LNCAP (cell line): Measurements from ENCODE around the gene CCDC112.

ENCODE experiments used
- TF ChIP-seq, protein P1 (sequence below): fragments of 450-650 bp; IDR thresholded peaks from 2 replicates; pipeline ENCODE4 v1.5.1; 2017; ENCODE audit warnings: mild to moderate bottlenecking

The CCDC112 gene

DNA sequence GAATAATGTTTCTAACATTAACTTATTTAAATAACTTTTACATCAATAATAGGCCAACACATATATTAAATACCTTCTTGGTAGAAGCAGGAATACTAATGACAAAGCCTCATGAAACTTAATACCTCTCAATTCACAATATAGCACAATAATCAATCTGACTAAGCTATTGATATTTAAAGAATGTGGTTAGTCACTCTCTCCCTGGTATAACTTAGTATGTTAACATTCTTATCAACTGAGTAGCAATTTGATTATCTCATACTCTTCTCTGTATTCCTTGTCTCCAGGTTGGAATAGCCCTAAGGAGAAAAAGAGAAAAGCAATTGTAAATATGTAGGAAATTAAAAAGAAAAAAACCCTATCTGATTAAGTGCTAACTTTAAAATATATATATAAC, 28.8 kb downstream of the CCDC112 start:
- TF ChIP-seq, protein P1, sequence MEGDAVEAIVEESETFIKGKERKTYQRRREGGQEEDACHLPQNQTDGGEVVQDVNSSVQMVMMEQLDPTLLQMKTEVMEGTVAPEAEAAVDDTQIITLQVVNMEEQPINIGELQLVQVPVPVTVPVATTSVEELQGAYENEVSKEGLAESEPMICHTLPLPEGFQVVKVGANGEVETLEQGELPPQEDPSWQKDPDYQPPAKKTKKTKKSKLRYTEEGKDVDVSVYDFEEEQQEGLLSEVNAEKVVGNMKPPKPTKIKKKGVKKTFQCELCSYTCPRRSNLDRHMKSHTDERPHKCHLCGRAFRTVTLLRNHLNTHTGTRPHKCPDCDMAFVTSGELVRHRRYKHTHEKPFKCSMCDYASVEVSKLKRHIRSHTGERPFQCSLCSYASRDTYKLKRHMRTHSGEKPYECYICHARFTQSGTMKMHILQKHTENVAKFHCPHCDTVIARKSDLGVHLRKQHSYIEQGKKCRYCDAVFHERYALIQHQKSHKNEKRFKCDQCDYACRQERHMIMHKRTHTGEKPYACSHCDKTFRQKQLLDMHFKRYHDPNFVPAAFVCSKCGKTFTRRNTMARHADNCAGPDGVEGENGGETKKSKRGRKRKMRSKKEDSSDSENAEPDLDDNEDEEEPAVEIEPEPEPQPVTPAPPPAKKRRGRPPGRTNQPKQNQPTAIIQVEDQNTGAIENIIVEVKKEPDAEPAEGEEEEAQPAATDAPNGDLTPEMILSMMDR = no peak

DNA sequence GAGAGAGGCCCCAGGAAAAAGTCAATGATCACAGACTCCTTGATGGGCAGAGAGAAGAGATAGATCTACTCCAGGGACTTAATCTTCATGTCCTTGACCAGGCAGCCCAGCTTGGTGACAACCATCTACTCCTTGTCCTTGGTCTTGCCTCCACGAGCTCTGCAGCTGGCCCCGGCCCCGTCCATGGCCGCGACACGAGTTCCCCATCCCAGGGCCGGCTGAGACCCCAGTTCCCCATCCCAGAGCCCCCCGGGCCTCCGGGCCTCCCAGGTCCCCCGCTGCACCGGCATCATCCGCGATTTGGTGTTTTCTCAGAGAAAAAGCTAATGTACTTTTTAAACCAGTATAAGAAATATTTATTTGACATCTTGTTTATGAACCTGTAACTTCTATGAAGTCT, 31.2 kb downstream of the CCDC112 start:
- TF ChIP-seq, protein P1 = no peak

DNA sequence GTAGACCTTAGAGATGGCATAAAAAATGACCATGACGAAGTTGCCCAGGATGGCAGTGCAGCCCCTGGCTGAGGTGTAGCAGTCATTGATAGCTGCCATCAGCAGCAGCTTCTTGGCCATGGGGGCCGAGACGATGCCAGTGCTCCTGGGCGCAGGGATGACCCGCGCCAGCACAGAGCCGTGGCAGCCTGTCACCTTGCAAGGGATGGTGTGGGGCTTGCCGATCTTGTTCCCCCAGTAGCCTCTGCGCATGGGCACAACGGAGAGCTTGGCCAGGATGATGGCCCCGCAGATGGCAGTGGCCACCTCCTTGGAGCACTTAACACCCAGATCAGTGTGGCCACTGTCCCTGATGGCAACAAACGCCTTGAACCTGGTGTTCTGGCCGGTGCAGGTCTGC, 31.7 kb downstream of the CCDC112 start:
- TF ChIP-seq, protein P1 = no peak

DNA sequence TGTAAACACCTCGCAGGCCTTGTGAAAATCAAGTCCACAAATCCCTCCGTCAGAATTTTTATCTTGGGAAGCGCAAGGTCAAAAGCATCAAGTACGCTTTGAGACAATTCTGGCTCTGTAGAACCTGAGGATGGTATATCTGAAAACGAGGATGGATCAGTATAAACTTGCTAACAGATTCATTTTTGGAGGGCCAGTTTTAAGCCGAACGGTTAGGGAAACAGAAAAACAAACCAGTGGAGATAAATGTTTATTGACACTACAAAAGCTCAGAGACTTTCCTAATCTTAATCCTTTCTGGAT, 33.4 kb downstream of the CCDC112 start:
- TF ChIP-seq, protein P1 = no peak

DNA sequence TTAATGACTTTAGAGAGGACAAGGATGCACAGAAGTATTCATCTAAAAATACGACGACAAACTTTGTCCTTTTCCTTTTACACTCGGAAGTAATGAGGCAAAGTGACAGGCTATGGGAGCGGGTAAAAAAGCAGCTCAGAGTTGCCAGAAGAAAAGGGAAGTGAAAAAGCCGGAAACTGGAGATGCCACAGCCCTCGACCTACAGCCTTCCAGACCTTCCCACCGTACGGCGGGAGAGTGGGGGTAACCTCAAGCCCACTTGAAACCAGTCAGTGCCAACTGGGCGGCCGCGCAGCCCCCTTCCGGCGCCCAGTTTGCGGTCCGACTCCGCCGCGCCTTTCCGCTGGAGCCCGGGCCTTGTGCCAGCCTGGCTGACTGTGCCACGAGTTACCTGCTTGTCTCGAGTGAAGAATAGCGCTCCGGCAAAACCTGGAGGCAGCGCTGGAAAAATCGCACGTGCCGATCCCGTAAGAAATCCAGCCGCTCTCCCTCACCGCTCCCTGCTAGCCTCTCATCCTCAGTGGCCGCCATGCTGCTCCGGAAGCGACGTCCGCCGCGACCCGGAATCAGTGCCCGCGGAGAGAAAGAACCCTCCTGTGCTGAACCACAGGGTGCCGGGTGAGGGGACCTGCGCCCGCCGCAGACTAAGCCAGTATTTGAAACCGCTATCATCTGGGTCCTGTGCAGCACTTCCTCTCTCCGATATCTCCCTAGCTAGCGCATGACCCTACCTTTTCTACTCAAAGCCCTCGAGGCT, 34.0 kb downstream of the CCDC112 start, which contains the start of gene PGGT1B:
Gene PGGT1B (minus strand): TSS at position 557 of the 757 bp plus-strand sequence. CDS start 26 bp downstream, at position 531.
- TF ChIP-seq, protein P1 = no peak

DNA sequence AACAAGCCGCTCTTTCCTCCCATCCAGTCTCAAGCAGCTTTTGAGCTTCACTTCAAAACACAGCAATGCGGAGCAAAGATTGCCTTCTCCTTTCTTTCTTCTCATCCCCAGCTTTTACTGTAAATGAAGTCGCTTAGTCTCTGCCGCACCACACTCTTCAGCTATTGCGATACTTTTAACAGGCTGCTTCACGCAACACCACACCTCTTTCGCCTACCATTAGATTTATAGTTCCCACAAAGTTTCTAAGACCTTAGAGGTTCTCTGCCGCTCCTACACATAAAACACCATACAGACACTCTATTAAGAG, 34.5 kb downstream of the CCDC112 start:
- TF ChIP-seq, protein P1 = no peak

DNA sequence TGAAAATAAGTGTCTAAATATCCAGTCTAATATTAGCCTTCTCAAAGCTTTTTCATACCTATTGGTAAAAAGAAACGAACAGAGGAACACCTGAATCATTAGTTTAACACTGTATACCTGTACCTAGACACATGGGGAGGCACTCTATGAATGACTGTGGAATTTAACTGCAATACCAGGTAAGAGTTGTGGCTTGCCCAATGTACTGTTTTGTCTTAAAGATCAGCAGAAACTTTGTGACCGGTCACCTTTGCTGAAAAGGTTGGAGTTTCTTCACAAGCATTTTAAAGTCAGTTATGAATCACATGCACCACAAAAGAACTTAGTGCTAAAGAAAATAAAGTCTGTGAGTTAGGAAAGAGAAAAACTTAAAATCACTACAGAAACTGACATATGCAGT, 36.2 kb downstream of the CCDC112 start:
- TF ChIP-seq, protein P1 = no peak

DNA sequence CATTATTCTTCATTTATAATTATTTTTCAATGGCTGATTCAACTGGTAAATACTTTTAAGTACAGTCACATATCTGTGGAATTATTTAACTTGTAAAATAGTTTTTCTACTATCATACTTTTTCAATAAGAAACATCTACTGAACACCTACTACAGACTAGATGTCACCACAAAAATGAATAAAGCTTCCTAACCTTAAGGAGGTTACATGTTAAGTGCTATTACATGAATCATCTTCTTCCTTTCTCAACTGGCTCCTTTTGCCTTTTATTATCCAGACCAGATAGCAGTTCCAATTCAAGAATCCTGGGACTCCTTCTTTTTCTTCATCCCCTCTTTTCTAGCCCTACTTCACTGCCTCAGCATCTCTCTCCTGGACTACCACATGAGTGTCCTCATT, 38.5 kb downstream of the CCDC112 start:
- TF ChIP-seq, protein P1 = no peak
